GM19467 (cell line): Measurements from ENCODE around the gene PARP3.
A peak's percentile ranks its signal among the peaks of the same experiment; 100 is the strongest.

Experiments used
- ATAC-seq: cut with Tn5 transposase; IDR thresholded peaks from one replicate; pipeline ENCODE4 v1.9.1; 2021; ENCODE audit warnings: mild to moderate bottlenecking, moderate library complexity; ENCODE audit not compliant: unreplicated experiment

PARP3 gene

GRCh38 chr3:51966016-51966415, 23.9 kb downstream of the PARP3 start:
- ATAC-seq = no peak

- ATAC-seq = no peak
Measured at GRCh38 chr3:51966486-51966885, 24.3 kb downstream of the PARP3 start.

GRCh38 chr3:51966922-51967383, 24.8 kb downstream of the PARP3 start:
- ATAC-seq = no peak

GRCh38 chr3:51967384-51968169, 25.4 kb downstream of the PARP3 start, which contains the start of gene PCBP4:
Gene PCBP4, minus strand, starts transcription at chr3:51967454. Its CDS starts 6,214 bp downstream, at chr3:51961240.
- ATAC-seq = no peak

GRCh38 chr3:51968170-51968775, 26.1 kb downstream of the PARP3 start:
- no peak for ATAC-seq

GRCh38 chr3:51968883-51969678, 26.9 kb downstream of the PARP3 start:
- no peak for ATAC-seq

GRCh38 chr3:51969841-51970240, 27.7 kb downstream of the PARP3 start:
- ATAC-seq = no peak

- no peak for ATAC-seq
Measured at GRCh38 chr3:51970606-51971300, 28.6 kb downstream of the PARP3 start.

GRCh38 chr3:51971350-51971749, 29.2 kb downstream of the PARP3 start:
- ATAC-seq = no peak

GRCh38 chr3:51974277-51974962, 32.3 kb downstream of the PARP3 start:
- no peak for ATAC-seq

- ATAC-seq = peak; percentile 50
Measured at GRCh38 chr3:51974963-51975851, 33.0 kb downstream of the PARP3 start, which contains the start of gene ABHD14A. Gene ABHD14A, plus strand, starts transcription at chr3:51975064. Its CDS starts 72 bp downstream, at chr3:51975136.

- no peak for ATAC-seq
Measured at GRCh38 chr3:51975852-51976549, 33.8 kb downstream of the PARP3 start.

- no peak for ATAC-seq
Measured at GRCh38 chr3:51977446-51978142, 35.4 kb downstream of the PARP3 start.

GRCh38 chr3:51978143-51978502, 36.0 kb downstream of the PARP3 start:
- no peak for ATAC-seq

GRCh38 chr3:51980253-51980652, 38.1 kb downstream of the PARP3 start:
- no peak for ATAC-seq

GRCh38 chr3:51982352-51982837, 40.2 kb downstream of the PARP3 start:
- ATAC-seq = peak; percentile 46

GRCh38 chr3:51982838-51983577, 40.8 kb downstream of the PARP3 start, which contains the start of gene ACY1:
Gene ACY1, plus strand, starts transcription at chr3:51983535. Its CDS starts 530 bp downstream, at chr3:51984065.
- ATAC-seq = peak; percentile 64
